Measurements from ENCODE around the gene KNTC1. TPM values are rescaled to one million over a fixed set of nuclear protein-coding genes. Genes with fewer than 3 reads are reported as not detected.

KNTC1 gene
- total and polyA plus RNA-seq, 2 of the 13 experiments (the other 11 are each of a cell fraction or from before 2014, with no cell fraction given), result 45.1 to 57.6 TPM

DNA sequence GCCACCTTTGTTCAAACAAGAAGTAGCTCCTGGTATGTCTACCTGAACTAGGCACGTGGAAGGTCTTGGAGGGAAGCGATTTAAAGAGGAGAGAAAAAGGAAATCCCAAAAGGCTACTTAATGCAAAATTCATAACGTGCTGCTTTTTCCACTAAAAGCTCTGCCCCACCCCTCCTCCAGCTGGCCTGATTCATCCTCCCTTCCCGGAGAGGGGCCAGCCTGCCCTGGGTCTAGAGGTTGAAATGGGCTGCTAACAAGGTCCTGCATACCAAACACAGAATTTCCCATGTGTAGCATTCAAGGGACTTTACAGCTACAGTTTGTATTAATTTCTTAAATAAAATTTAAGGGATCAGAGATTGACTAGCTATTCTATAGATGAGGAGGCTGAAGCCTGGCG, 83.2 kb downstream of the KNTC1 start:
- no peaks in the 10 kb centered on the region for H4K20me1 ChIP-seq (ENCODE audit: insufficient read depth, low read length)
- CTCF ChIA-PET (ENCODE audit: low intra/inter-chr PET ratio, low total read pairs), result no interaction called here
- POLR2A ChIA-PET, result no interaction called here
- H3K9ac ChIP-seq (ENCODE audit: insufficient read depth, low read depth, low read length), result no peak overlapping the region
- TF ChIP-seq HNRNPH1 (optimal IDR thresholded peaks at IDR 0.05; ENCODE audit: low read depth, low read length), result no peak
- no TSS peak for BruUV-seq (replicated peaks)
- H3K27me3 ChIP-seq (ENCODE audit: control insufficient read depth in 1 of 2, insufficient read depth in 2 of 2, low read length in 2 of 2), result no peaks in the 10 kb centered on the region
- H3K4me2 ChIP-seq (ENCODE audit: low read depth, low read length), result no peak overlapping the region
- FAIRE-seq (no peak), ATAC-seq (no peak), DNase-seq (ENCODE audit: low spot score) (no peak)
- H3K9me3 ChIP-seq (ENCODE audit: low read length), result no peaks in the 10 kb centered on the region
- peaks cover 11 to 46% of the 10 kb centered on the region in 2 experiments for H3K36me3 ChIP-seq (replicated peaks in 1 of 2; ENCODE audit: control insufficient read depth in 1 of 2, insufficient read depth in 2 of 2, low read length in 2 of 2)
- H3K79me2 ChIP-seq (ENCODE audit: insufficient read depth, low read length), result no peaks in the 10 kb centered on the region
- no peak overlapping the region for H3K4me3 ChIP-seq (replicated peaks in 1 of 3; ENCODE audit: insufficient read depth in 1 of 3, low read depth in 2 of 3, low read length in 3 of 3)
- H3K27ac ChIP-seq (ENCODE audit: extremely low read length, insufficient read depth, low read length), result no peak overlapping the region
- intact Hi-C loops (cut with micrococcal nuclease; ENCODE audit: unreplicated experiment), result no loop called here
- 95% methylated on average over 5 of the region's 5 CpGs for WGBS (ENCODE audit: low lambda C conversion rate)
- H2AFZ ChIP-seq (ENCODE audit: low read length), result no peak overlapping the region
- no peaks in the 10 kb centered on the region for H3K4me1 ChIP-seq (ENCODE audit: insufficient read depth, low read length)
- in situ Hi-C loops (cut with HindIII; ENCODE audit: extremely low pct_ligation_motif_present, low pct_unique_long_range_greater_than_20kb), result no loop called here

- no peak overlapping the region for H3K4me3 ChIP-seq (replicated peaks in 1 of 3; ENCODE audit: insufficient read depth in 1 of 3, low read depth in 2 of 3, low read length in 3 of 3)
- DNase-seq (ENCODE audit: low spot score) (no peak), FAIRE-seq (no peak), ATAC-seq (no peak)
- H3K79me2 ChIP-seq (ENCODE audit: insufficient read depth, low read length), result no peaks in the 10 kb centered on the region
- peaks cover 9 to 41% of the 10 kb centered on the region in 2 experiments for H3K36me3 ChIP-seq (replicated peaks in 1 of 2; ENCODE audit: control insufficient read depth in 1 of 2, insufficient read depth in 2 of 2, low read length in 2 of 2)
- TF ChIP-seq TP53 (CRISPR knock-in tag; conservative IDR thresholded peaks at IDR 0.05), result no peak
- TF ChIP-seq, protein P1, sequence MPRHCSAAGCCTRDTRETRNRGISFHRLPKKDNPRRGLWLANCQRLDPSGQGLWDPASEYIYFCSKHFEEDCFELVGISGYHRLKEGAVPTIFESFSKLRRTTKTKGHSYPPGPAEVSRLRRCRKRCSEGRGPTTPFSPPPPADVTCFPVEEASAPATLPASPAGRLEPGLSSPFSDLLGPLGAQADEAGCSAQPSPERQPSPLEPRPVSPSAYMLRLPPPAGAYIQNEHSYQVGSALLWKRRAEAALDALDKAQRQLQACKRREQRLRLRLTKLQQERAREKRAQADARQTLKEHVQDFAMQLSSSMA (CRISPR knock-in tag; IDR thresholded peaks at IDR 0.05), result no peak
- no peak for TF ChIP-seq RAD21 (CRISPR knock-in tag; IDR thresholded peaks at IDR 0.05)
- no peak for TF ChIP-seq NR2F2 (IDR thresholded peaks at IDR 0.05; ENCODE audit: borderline replicate concordance, low read depth)
- no peak for TF ChIP-seq ZNF607 (CRISPR knock-in tag; IDR thresholded peaks at IDR 0.05; ENCODE audit: borderline replicate concordance)
- no peak for TF ChIP-seq PHB2 (IDR thresholded peaks at IDR 0.05; ENCODE audit: partially characterized antibody)
- no peak for TF ChIP-seq MYC (CRISPR knock-in tag; IDR thresholded peaks at IDR 0.05; ENCODE audit: borderline replicate concordance)
- TF ChIP-seq SRF (IDR thresholded peaks at IDR 0.05; ENCODE audit: low read depth, low read length), result no peak
- no peak for TF ChIP-seq MAFF (IDR thresholded peaks at IDR 0.05; ENCODE audit: low read depth, low read length)
- no peak for TF ChIP-seq CHCHD3 (CRISPR knock-in tag; IDR thresholded peaks at IDR 0.05)
- no peak for TF ChIP-seq NAIF1 (CRISPR knock-in tag; IDR thresholded peaks at IDR 0.05; ENCODE audit: borderline replicate concordance)
- TF ChIP-seq FUBP1 (CRISPR knock-in tag; IDR thresholded peaks at IDR 0.05; ENCODE audit: borderline replicate concordance), result no peak
- TF ChIP-seq ZNF652 (CRISPR knock-in tag; IDR thresholded peaks at IDR 0.05; ENCODE audit: borderline replicate concordance, low read depth), result no peak
- TF ChIP-seq PBX2 (CRISPR knock-in tag; IDR thresholded peaks at IDR 0.05), result no peak
- no peak for TF ChIP-seq IRF2 (CRISPR knock-in tag; IDR thresholded peaks at IDR 0.05)
- BruUV-seq (replicated peaks), result no TSS peak
- POLR2A ChIA-PET, result no interaction called here
- CTCF ChIA-PET (ENCODE audit: low intra/inter-chr PET ratio, low total read pairs), result no interaction called here
- intact Hi-C loops (cut with micrococcal nuclease; ENCODE audit: unreplicated experiment) (no loop called here), in situ Hi-C loops (cut with HindIII; ENCODE audit: extremely low pct_ligation_motif_present, low pct_unique_long_range_greater_than_20kb) (no loop called here)
- WGBS (ENCODE audit: low lambda C conversion rate), result 96% methylated on average over 2 of the region's 2 CpGs
- no peaks in the 10 kb centered on the region for H3K27me3 ChIP-seq (ENCODE audit: control insufficient read depth in 1 of 2, insufficient read depth in 2 of 2, low read length in 2 of 2)
- H4K20me1 ChIP-seq (ENCODE audit: insufficient read depth, low read length), result no peaks in the 10 kb centered on the region
- no peak overlapping the region for H3K4me2 ChIP-seq (ENCODE audit: low read depth, low read length)
- H3K27ac ChIP-seq (ENCODE audit: extremely low read length, insufficient read depth, low read length), result no peak overlapping the region
- no peaks in the 10 kb centered on the region for H3K9me3 ChIP-seq (ENCODE audit: low read length)
- no peaks in the 10 kb centered on the region for H3K4me1 ChIP-seq (ENCODE audit: insufficient read depth, low read length)
- no peak overlapping the region for H2AFZ ChIP-seq (ENCODE audit: low read length)
- H3K9ac ChIP-seq (ENCODE audit: insufficient read depth, low read depth, low read length), result no peak overlapping the region
These were observed 83.9 kb downstream of the KNTC1 start for GRCh38 chr12:122610911-122611310.

All from HepG2 (cell line).